Measurements from ENCODE around the gene CBS.
"Not testable (repeated sequence)": the region's sequence is repeated elsewhere in the genome, so short reads cannot be mapped to it uniquely, and the experiment has no call there.

The CBS gene

DNA sequence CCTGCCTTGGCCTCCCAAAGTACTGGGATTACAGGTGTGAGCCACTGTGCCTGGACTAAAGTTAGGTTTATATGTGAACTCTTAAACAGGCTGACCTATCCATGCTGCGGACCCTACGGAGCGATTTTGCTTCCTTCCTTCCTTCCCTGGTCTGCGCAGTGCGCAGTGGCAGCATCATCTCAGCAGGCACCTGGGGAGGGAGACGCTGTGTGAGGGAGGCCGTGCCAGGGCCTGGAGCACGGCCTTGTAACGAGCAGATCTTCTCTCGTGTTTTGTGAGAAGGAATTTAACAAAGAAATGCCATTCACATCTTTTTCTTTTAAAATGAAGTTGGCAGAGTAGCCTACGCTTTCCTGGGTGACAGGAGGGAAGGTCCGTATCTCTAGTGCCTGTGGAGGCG is 55.5 kb downstream of the CBS start:
- in situ Hi-C loops (cut with HindIII; ENCODE audit: low sequenced_read_pairs) = no loop called here
- DNase-seq (ENCODE audit: low read depth, low spot score) = no peak
- no peak overlapping the region for H3K4me3 ChIP-seq (ENCODE audit: low read depth, low read length)
- TF ChIP-seq, protein P1, sequence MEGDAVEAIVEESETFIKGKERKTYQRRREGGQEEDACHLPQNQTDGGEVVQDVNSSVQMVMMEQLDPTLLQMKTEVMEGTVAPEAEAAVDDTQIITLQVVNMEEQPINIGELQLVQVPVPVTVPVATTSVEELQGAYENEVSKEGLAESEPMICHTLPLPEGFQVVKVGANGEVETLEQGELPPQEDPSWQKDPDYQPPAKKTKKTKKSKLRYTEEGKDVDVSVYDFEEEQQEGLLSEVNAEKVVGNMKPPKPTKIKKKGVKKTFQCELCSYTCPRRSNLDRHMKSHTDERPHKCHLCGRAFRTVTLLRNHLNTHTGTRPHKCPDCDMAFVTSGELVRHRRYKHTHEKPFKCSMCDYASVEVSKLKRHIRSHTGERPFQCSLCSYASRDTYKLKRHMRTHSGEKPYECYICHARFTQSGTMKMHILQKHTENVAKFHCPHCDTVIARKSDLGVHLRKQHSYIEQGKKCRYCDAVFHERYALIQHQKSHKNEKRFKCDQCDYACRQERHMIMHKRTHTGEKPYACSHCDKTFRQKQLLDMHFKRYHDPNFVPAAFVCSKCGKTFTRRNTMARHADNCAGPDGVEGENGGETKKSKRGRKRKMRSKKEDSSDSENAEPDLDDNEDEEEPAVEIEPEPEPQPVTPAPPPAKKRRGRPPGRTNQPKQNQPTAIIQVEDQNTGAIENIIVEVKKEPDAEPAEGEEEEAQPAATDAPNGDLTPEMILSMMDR (IDR thresholded peaks at IDR 0.05; ENCODE audit: low read depth, low read length) = no peak

DNA sequence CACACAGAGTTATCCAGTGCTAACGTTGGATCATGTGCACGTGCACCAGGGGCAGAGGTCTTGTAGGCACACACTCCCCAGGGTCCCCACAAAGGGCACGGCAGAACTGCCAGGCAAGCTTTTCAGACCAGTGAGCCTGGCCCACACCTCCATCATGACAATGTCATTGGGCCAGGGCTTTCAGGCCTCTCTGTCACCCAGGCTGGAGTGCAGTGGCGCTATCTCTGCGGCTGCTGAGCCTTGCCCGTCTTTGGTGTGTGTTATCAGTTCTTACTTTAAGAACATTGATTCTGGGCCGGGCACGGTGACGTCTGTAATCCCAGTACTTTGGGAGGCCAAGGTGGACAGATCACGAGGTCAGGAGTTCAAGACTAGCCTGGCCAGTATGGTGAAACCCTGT is 57.1 kb downstream of the CBS start:
- TF ChIP-seq, protein P1 (IDR thresholded peaks at IDR 0.05; ENCODE audit: low read depth, low read length) = no peak
- no peak for DNase-seq (ENCODE audit: low read depth, low spot score)
- in situ Hi-C loops (cut with HindIII; ENCODE audit: low sequenced_read_pairs) = no loop called here
- no peak overlapping the region for H3K4me3 ChIP-seq (ENCODE audit: low read depth, low read length)

DNA sequence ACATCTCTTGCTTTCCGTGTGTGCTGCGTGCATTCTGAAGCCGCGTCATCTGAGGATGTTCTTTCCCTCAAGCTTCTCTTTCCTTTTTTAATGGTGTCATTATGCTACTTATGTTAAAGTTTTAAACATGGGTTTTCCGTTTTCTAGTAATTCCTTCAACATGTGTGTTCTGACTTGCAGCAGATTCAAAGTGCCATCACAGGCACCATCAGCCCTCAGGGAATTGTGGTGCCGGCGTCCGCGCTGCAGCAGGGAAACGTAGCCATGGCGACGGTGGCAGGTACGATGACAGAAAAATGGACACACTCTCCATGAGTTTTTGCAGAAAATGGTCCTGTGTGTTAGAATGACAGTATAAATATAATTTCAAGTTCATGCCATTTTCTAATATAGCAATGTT is 58.9 kb downstream of the CBS start:
- H3K4me3 ChIP-seq (ENCODE audit: low read depth, low read length) = no peak overlapping the region
- DNase-seq (ENCODE audit: low read depth, low spot score) = no peak
- in situ Hi-C loops (cut with HindIII; ENCODE audit: low sequenced_read_pairs) = no loop called here
- TF ChIP-seq, protein P1 (IDR thresholded peaks at IDR 0.05; ENCODE audit: low read depth, low read length) = no peak

DNA sequence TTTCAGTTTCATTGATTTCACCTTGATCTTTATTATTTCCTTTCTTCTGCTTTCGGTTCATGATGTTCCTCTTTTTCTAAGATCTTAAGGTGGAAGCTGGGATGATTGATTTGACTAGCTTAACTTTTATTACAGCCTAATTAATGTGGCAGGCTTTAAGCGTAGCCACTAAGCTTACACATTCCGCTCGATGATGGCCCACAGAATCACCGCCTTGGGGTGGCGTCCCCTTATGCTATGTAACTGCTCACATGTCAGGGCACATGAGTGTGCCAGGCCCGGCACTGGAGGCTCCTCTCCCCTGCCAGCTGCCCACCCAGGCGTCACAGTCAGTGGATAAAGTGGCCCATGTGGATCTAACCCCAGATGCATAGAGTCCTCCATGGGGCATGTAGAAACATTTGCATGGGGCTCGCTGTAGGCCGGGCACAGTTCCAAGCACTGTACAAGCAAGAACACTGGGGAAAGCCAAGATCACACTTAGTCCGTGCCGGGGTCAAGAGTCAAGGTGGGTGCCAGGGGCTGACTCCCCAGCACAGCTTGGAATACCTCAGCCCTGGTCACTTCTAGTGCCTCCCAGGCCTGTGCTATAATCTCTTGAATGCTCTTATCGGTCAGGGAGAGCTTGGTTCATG is 59.6 kb downstream of the CBS start:
- H3K4me3 ChIP-seq (ENCODE audit: low read depth, low read length) = no peak overlapping the region
- TF ChIP-seq, protein P1 (IDR thresholded peaks at IDR 0.05; ENCODE audit: low read depth, low read length) = no peak
- in situ Hi-C loops (cut with HindIII; ENCODE audit: low sequenced_read_pairs) = no loop called here
- DNase-seq (ENCODE audit: low read depth, low spot score) = no peak

DNA sequence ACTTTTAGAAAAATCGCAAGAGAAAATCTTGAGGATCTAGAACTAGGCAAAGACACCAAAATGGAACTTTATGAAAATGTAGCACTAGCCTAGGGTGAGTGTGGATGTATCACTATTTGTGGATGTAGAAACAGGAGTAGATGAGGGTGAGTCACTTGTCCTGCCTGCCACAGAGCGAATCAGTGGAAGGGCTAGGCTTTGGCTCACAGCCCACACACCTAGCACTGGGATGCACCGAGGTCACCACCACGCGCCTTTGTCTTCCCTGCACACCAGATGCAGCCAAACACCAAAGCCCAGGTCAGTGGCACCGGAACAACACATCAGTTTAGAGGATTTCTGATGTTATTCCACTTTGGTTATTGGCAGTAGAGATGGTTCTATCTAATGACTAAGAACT is 63.0 kb downstream of the CBS start:
- H3K4me3 ChIP-seq (ENCODE audit: low read depth, low read length) = no peak overlapping the region
- in situ Hi-C loops (cut with HindIII; ENCODE audit: low sequenced_read_pairs) = no loop called here
- TF ChIP-seq, protein P1 (IDR thresholded peaks at IDR 0.05; ENCODE audit: low read depth, low read length) = no peak
- DNase-seq (ENCODE audit: low read depth, low spot score) = peak; percentile 20

DNA sequence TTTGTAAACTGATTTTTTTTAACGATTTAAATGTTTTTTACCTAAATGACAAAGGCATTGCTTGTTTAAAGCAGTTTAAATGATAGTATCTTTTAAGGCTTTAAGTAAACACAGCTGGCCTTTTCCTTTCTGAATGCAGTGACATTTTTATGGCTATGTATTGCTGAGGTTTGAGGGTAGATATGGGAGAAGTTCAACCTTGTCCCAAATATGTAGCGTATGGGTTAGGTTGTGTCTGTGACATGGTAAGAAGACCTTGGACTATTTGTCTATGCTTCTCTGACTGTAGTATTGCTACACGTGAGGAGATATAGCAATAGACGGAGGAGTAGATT is 68.8 kb downstream of the CBS start:
- H3K4me3 ChIP-seq (ENCODE audit: low read depth, low read length) = no peak overlapping the region
- in situ Hi-C loops (cut with HindIII; ENCODE audit: low sequenced_read_pairs) = no loop called here
- no peak for DNase-seq (ENCODE audit: low read depth, low spot score)
- TF ChIP-seq, protein P1 (IDR thresholded peaks at IDR 0.05; ENCODE audit: low read depth, low read length) = no peak

DNA sequence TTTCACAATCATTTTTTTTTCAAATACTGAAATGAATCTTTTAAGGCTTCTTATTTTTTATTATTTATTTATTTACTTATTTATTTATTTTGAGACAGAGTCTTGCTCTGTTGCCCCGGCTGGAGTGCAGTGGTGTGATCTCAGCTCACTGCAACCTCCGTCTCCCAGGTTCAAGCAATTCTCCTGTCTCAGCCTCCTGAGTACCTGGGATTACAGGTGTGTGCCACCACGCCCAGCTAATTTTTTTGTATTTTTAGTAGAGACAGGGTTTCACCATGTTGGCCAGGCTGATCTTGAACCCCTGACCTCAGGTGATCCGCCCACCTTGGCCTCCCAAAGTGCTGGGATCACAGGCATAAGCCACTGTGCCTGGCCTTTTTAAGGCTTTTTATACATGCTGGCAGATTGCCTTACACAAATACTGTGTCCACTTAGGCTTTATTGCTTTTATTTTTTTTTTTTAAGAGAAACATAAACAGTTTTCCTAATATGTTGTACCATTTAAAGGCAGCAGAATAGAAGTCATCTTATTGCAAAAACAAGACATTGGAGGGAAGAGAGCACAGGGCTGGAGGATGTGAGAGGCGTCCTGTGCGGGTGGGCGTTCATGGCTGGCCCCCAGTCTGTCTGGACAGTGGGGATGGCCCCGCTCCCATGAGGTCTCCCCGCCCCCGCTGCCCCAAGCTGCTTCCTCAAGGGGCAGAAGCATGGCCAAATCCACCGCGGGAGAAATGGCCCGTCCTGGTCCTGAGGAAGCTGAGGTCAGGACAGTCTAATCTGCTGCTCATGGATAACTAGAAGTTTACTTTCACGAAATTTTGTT is 69.4 kb downstream of the CBS start:
- H3K4me3 ChIP-seq (ENCODE audit: low read depth, low read length); in situ Hi-C loops (cut with HindIII; ENCODE audit: low sequenced_read_pairs); DNase-seq (ENCODE audit: low read depth, low spot score): not testable (repeated sequence)
